ENCODE measurements around the gene FAM76B.

GRCh38 chr11:95835351-95835750, 45.8 kb upstream of the FAM76B start:
- TF ChIP-seq CTCF (IDR thresholded peaks at IDR 0.05) = no peak
- TF ChIP-seq POLR2A (IDR thresholded peaks at IDR 0.05) = no peak

Measured in Peyer's patch (tissue), 4 donors.